DMS79 treated with DMSO at 0.1 percent for 48 hours (cell line): ENCODE results near the gene C8G.

Source experiments
- DNase-seq: peaks from one replicate; lab custom pipeline; 2025; lab: John Stamatoyannopoulos, UW

The C8G gene

DNA sequence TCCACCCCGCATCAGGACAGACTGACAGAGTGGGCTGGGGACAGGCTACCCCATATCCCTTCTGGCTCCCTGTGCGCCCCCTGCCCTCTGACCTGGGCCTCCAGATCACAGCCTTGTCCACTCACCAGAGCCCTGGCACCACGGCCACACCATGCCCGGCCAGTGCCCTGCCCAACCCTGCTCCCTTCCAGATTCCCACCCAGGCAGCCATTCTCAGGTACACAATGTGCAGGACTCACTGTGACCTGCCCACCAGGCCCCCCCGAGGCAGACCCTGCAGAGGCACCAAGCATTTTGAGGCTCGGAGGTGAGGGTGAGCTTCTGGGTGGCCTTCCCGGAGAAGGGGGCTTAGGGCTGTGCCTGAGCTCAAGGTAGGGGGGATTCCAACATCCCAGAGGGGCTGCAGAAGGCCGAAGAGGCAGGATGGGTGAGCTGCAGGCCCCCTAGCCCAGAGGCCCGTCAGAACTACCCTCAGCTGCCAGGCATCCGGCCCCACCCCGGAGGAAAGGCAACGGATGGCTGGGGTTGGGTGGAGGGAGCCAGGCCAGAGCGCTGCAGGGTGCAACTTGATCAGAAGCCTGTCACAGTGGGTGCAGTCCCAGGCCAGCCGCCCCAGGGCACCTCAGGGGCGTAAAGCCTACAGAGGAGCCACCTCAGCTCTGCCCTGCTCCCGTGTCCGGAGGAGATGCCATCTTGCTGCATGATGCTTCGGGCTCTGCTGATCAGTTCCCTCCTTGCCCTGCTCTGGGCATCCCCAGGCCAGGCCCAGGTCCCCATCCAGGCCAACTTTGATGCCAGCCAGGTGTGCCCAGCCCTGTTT, 37.4 kb downstream of the C8G start, which contains the start of gene LCNL1:
TSS of gene LCNL1 (plus strand) at position 762 of the 820 bp plus-strand sequence. CDS start 594 bp downstream, outside the sequence.
- no peak for DNase-seq

DNA sequence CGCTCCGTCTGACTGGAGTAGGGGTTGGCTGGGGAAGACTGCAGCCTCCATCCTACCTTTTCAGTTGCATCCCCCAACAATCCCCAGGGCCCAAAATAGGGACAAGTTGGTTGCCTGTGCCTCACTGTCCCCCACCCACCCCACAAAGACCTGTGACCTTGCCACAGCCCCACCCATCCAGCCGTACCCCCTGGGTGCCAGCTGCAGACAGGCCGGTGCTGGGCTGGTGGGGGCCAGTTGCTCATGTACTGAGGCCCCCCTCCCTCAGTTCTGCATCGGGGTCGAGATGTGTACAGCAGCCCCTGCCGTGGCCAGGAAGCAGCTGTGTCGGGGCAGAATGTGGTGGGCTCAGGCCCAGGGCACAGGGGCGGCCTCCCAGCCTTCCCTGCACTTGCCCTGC, 38.1 kb downstream of the C8G start:
- DNase-seq, result no peak

DNA sequence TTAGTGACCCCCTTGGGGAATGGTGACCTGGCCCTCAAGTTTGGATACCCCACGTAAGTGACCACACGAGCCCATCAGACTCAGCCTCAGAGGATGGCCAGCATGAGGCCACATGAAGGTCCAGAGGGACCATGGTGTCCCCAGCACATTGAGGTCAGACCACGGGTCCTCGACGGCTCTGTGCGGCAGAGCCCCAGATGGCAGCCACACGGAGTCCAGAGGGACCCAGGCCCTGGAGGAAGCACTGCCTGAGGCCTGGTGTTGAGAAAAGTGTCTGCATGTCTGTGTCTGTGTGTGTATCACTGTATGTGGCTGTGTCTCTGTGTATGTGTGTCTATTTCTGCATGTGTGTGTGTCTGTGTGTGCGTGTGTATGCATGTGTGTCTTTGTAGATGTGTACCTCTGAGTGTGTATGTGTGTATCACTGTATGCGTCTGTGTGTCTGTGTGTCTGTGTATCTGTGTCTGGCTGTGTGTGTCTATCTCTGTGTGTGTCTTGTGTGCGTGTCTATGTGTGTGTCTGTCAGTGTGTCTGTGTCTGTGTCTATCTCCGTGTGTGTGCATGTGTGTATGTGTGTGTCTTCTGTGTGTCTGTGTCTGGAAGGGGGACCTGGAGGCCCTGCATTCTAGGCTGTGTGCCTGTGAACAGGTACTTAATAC, 38.7 kb downstream of the C8G start:
- DNase-seq, result no peak

DNA sequence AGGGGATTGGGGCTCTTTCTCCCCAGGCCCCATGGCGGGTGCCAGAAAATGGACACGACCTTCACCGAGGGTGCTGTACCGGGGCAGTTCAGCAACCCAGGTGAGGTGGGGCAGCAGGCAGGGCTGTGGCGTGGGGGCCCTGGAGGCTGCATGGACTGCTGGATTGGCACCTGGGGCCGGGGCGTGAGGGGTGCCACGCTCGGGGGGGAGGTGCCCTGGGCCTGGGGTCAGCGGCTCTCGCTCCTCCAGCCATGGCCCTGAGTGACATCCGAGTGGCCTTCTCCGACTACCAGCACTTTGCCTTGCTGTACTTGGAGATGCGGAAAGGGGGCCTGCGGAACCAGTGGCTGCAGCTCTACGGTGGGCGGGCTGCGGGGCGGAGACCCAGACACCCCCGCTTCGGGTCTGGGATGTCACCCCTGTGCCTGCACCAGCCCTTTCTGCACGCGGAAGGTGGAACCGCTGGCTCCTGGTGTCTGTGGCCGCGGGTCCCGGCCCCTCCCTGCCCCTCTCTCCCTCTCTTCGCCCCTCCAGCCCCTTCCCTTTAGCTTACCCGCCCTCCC, 39.5 kb downstream of the C8G start:
- no peak for DNase-seq

DNA sequence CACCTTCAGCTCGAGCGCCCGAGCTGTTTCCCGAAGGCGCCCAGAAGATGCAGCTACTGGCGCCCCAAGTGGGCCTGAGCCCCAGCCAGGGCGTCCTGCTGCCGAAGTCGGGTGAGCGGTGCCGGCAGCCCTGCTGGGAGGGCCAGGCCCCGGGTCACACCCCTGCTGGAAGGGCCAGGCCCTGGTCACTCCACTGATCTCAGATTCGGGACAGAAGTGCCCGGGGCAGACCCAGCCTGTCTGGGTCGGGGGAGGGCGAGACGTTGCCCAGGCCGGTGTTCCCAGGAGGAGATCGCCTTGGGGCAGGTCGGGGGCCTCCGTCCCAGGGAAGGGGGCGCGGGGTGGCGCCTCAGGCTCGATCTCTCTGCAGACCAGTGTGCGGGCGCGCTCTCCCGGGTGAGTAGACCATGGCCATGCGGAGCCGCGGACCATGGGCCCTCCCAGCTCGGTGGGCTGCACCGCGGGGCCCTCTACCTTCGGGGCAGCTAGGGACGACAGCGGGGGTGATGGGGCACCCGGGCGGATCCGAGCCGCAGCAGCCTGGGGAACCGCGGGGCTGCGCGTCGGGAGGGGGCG, 40.1 kb downstream of the C8G start:
- no peak for DNase-seq

DNA sequence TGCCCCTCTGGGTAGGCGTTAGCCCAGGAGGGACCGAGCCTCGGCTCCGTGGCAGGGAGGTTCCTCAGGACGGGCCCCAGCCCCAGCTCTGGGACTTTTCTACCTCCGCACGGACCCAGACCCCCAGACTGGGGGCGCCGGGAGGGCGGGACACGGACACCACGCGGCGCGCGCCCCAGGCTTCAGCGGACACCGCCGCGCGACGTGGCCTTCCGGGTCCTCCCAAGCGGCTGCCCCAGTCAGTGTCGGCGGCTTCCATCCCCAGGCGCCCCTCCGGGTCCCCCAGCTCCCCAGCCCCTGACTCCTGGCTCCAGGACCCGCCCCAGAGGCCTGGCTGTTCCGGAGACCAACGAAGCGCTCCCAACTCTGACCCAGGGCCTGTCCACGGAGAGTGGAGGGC, 40.8 kb downstream of the C8G start:
- no peak for DNase-seq

DNA sequence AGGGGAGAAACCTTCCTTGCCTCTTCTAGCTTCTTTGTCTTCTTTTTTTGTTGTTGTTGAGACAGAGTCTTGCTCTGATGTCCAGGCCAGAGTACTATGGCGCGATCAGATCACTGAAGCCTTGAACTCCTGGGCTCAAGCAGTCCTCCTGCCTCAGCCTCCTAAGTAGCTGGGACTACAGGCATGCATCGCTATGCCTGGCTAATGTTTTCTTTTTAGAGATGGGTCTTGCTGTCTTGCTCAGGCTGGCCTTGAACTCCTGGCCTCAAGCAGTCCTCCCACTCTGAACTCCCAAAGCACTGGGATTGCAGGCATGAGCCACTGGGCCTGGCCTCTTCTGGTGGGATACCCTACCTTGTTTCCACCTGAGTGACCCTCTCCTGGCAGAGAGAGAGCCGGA, 43.8 kb downstream of the C8G start:
- DNase-seq, result no peak

DNA sequence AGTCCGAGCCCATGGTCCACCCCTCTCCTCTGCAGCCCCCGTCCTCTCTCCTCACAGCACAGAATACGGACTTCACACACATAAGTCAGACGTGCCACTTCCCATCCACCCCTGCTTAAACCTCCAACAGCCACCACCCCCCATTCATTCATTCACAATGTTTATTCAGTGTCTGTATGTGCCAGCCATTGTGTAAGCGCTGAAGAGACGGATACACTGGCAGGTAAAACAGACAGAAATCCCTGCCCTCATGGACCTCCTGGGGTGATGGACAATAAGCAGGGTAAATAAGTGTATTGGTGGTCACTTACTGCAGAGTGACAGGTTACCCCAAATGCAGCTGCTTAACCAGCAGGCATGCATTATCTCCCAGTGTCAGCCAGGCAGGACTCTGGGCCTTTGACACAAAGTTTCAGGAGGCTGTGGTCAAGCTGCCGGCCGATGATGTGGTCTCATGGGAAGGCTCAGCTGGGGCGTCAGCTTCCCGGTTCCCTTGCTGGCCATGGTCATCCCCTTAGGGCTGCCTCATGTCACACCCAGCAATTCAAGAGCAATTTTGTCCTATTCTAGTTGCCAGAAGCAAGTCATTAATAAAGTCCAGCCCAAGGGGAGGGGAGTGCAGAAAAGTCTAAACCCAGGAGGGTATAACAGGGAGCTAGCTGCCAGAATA, 45.3 kb downstream of the C8G start:
- no peak for DNase-seq

DNA sequence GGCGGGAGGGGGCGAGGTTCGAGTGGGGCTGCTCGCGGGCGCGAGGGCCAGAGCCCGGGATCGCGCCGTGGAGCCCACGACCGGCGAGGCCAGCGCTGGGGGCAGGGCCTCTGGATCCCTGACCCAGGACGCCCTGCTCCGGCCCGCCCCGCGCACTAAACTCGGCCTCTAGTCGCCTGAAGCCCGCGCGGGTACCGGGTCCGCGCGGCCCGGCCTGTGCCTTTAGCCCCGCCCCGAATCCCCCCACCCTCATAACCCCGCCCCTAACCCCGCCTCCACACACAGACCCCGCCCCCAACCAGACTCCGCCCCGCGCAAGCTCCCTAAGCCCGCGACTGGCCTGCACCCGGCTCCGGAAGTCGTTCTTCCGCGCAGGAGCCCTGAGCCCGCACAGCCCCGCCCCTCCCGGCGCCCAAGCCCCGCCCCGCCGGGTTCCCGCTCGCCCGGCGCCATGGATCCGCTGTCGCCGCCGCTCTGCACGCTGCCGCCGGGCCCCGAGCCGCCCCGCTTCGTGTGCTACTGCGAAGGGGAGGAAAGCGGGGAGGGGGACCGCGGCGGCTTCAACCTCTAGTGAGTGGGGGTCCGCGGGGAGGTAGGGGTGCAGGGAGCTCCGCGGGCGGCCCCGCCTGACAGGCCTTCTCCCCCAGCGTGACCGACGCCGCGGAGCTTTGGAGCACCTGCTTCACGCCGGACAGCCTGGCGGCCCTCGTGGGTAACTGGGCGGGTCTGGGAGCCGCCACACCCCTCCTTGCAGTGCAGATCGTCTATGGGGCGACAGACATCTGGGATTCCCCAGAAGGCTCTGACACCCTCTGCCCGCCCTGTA, 47.2 kb downstream of the C8G start, which contains the start of gene PAXX:
TSS of gene PAXX (plus strand) at position 430 of the 826 bp plus-strand sequence. CDS start at position 452, 22 bp downstream.
- peak; percentile 27 for DNase-seq

DNA sequence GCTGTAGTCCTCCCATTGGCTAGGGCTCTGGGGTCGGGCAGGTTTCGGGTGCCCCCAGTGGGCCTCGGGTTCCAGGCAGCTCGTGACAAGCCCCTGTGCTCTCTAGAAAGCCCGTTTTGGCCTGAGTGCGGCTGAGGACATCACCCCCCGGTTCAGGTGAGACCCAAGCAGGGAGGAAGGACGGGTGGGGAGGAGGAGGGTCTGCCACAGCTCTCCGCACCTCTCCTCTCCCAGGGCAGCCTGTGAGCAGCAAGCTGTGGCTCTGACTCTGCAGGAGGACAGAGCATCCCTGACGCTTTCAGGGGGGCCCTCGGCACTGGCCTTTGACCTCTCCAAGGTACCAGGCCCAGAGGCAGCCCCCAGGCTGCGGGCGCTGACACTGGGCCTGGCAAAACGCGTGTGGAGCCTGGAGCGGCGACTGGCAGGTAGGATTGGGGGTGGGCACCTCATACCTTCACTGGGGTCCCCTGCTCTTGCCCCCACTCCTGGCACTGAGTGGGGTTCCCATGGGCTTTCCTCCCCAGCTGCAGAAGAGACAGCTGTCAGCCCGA, 47.9 kb downstream of the C8G start:
- no peak for DNase-seq

DNA sequence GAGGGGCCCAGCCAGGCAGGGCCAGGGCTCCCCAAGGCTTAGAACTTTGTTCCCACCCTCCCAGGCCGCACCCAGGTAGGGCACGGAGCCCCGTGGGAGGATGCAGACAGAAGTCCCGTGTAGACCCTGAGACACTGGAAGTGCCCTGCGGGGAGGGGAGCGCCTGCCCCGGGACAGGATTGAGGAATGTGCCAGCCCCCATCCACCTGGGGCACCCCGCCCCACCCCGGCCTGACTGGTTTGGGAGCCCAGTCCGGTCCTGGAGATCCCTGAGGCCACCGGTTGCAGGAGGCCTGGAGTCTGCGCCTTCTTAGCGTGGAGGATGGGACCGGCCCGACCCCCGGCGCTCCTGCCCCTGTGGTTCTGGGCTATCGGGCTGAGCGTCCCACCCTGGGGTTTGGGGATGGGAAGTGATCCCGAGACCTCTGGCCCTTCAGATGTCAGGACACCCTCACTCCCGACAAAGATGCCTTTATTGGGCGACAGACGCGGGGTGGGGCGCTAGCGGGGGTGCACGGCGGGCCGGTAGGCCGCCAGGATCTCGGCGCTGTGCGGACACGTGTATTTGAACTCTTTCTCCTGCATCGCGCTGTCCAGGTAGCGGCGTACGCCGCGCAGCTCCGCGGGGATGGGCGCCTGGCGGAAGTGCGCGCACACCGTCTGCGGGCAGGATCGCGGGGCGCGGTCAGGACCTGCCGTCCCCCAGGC, 49.3 kb downstream of the C8G start:
- DNase-seq, result no peak

DNA sequence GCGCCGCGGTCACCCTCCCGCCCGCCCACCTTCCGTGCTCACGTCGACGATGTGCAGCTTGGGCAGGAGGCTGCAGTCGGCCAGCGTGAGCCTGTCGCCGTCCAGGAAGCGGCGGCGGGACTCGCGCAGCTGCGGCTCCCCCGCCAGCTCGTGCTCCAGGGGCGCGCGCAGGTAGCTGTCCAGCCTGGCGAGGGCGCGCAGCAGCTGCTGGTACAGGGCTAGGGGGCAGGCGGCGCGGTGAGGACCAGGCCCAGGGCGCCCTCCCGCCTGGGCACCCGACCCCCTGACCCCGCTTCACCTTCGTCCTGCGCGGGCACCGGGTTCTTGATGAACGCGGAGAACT, 49.8 kb downstream of the C8G start:
- DNase-seq, result no peak

DNA sequence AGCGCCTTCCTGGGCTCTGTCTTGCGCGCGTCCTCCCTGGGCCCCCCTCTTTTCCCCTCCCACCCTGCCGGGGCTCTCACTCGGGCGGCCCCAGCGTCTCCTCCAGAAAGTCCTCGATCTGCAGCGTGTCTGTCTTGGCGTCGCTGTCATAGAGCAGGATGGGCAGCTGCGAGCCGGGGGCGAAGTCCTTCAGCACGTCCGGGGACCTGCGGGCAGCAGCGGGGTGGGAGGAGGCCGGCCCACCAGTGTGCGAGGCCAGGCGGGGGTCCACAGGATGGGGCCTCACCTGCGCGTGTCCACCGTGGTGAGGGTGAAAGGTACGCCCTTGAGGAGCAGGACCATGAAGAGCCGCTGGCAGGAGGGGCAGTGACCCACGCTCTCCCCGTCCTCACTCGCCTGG, 50.3 kb downstream of the C8G start:
- peak; percentile 56 for DNase-seq

DNA sequence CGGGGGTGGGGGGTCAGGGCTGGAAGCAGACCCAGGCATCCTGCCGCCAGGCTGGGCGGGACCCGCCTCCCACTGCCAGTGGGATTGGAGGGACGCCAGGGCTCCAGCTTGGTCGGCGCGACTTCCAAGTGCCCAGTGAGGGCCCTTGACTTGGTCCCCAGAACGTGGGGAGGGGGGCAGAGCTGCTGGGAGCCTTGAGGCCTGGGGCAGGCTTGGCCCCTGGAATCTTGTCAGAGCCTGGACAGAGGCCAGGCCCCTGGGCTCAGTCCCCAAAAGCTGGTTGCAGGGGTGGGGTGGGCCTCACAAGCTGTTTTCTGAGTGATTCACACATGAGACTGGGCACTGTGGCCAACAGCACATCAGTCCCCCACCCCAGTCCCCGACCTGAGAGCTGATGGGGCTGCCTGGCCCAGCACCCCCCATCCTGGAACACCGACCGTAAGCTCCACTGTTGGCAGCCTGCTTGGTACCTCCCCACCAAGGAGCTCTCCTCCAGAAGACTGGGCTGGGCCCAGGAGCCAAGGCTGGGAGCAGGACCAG, 50.8 kb downstream of the C8G start:
- DNase-seq, result peak; percentile 80
